Left ventricle myocardium inferior (tissue), 1 donor: ENCODE data around the gene SLC17A5. TPM values are rescaled to one million over a fixed set of nuclear protein-coding genes. Genes with fewer than 3 reads are reported as not detected.
"Not testable (repeated sequence)": the region's sequence is repeated elsewhere in the genome, so short reads cannot be mapped to it uniquely, and the experiment has no call there.

Experiments used
- DNase-seq: peaks from one replicate; pipeline ENCODE4 v3.0.0-alpha.2; 2020
- H3K27ac ChIP-seq: fragments of 200-600 bp; replicated peaks from 2 replicates; pipeline ENCODE4 v1.8.0; 2021
- H3K27me3 ChIP-seq: fragments of 200-600 bp; 2 replicates; pipeline ENCODE4 v1.8.0; 2021; ENCODE audit warnings: low read depth
- H3K36me3 ChIP-seq: fragments of 200-600 bp; 2 replicates; pipeline ENCODE4 v1.8.0; 2021
- H3K4me1 ChIP-seq: fragments of 200-600 bp; 2 replicates; pipeline ENCODE4 v1.8.0; 2021
- H3K4me3 ChIP-seq: fragments of 200-600 bp; 2 replicates; pipeline ENCODE4 v1.8.0; 2021; ENCODE audit warnings: mild to moderate bottlenecking, moderate library complexity
- H3K9me3 ChIP-seq: fragments of 200-600 bp; replicated peaks from 2 replicates; pipeline ENCODE4 v1.8.0; 2021
- CTCF ChIP-seq: fragments of 200-600 bp; IDR thresholded peaks from 2 replicates; pipeline ENCODE4 v1.8.0; 2021; ENCODE audit warnings: antibody characterized with exemption, mild to moderate bottlenecking, borderline replicate concordance
- intact Hi-C: fragments of 100-400 bp; cut with micrococcal nuclease; formaldehyde crosslinking; loops from one replicate; pipeline ENCODE4 v1.11.0; 2022
- total RNA-seq: library from RNA; stranded (reverse); fragmentation: NEBNext Ultra II Directional; extraction: Animal tissue kit (Norgen Biotek cat#: 25700); gene quantifications from one replicate; pipeline ENCODE4 v1.2.1, GENCODE V29; 2021
- donor health status: DM: no; HTN: yes; CAD: no; lungs with severe emphysema.

SLC17A5 gene
- total RNA-seq, 1 donor from 2014 or later = 5.3 TPM

- Histone ChIP-seq H3K36me3 (no peaks in the 10 kb centered on the region), H3K27me3 (peaks cover 37% of the 10 kb centered on the region), H3K4me3 (no peak overlapping the region), H3K9me3 (no peaks in the 10 kb centered on the region), H3K4me1 (peaks cover 5% of the 10 kb centered on the region), H3K27ac (no peak overlapping the region)
- no peak for TF ChIP-seq CTCF
- no peak for DNase-seq
- intact Hi-C loops = no loop called here
Observed at GRCh38 chr6:73560853-73561407, 92.9 kb downstream of the SLC17A5 start.

GRCh38 chr6:73560182-73560732, 93.5 kb downstream of the SLC17A5 start:
- TF ChIP-seq CTCF = no peak
- peaks cover under 1% of the 10 kb centered on the region for H3K4me1 ChIP-seq
- no peak overlapping the region for H3K27ac ChIP-seq
- DNase-seq = no peak
- H3K4me3 ChIP-seq = no peak overlapping the region
- no peaks in the 10 kb centered on the region for H3K36me3 ChIP-seq
- intact Hi-C loops = no loop called here
- no peaks in the 10 kb centered on the region for H3K9me3 ChIP-seq
- H3K27me3 ChIP-seq = peaks cover 31% of the 10 kb centered on the region

GRCh38 chr6:73559399-73559794, 94.4 kb downstream of the SLC17A5 start:
- H3K36me3 ChIP-seq, H3K4me3 ChIP-seq, H3K9me3 ChIP-seq, DNase-seq, H3K27ac ChIP-seq, H3K4me1 ChIP-seq, intact Hi-C loops: not testable (repeated sequence)
- peaks cover 22% of the 10 kb centered on the region for H3K27me3 ChIP-seq

GRCh38 chr6:73558624-73559398, 95.0 kb downstream of the SLC17A5 start:
- DNase-seq = no peak
- no peaks in the 10 kb centered on the region for H3K4me1 ChIP-seq

GRCh38 chr6:73556836-73557235, 97.0 kb downstream of the SLC17A5 start:
- no peak for TF ChIP-seq CTCF
- intact Hi-C loops = no loop called here
- no peaks in the 10 kb centered on the region for H3K9me3 ChIP-seq
- no peak for DNase-seq
- no peak overlapping the region for H3K4me3 ChIP-seq
- no peaks in the 10 kb centered on the region for H3K36me3 ChIP-seq
- H3K4me1 ChIP-seq = no peaks in the 10 kb centered on the region
- H3K27ac ChIP-seq = no peak overlapping the region
- H3K27me3 ChIP-seq = peaks cover 29% of the 10 kb centered on the region

More at GRCh38 chr6:73558624-73559398, 95.0 kb downstream of the SLC17A5 start:
- TF ChIP-seq CTCF = no peak
- Histone ChIP-seq H3K36me3 (no peaks in the 10 kb centered on the region), H3K4me3 (no peak overlapping the region), H3K9me3 (no peaks in the 10 kb centered on the region), H3K27ac (no peak overlapping the region), H3K27me3 (peaks cover 16% of the 10 kb centered on the region)
- intact Hi-C loops = no loop called here

- H3K4me1 ChIP-seq = not testable (repeated sequence)
Observed at GRCh38 chr6:73555380-73555949, 98.3 kb downstream of the SLC17A5 start.

GRCh38 chr6:73551115-73551514, 102.7 kb downstream of the SLC17A5 start:
- H3K36me3 ChIP-seq, DNase-seq, H3K4me1 ChIP-seq, intact Hi-C loops, H3K9me3 ChIP-seq, H3K27ac ChIP-seq, H3K4me3 ChIP-seq: not testable (repeated sequence)
- peaks cover 15% of the 10 kb centered on the region for H3K27me3 ChIP-seq

More at GRCh38 chr6:73555380-73555949, 98.3 kb downstream of the SLC17A5 start:
- H3K27ac ChIP-seq, H3K4me3 ChIP-seq, H3K9me3 ChIP-seq, H3K36me3 ChIP-seq, intact Hi-C loops, DNase-seq: not testable (repeated sequence)
- peaks cover 31% of the 10 kb centered on the region for H3K27me3 ChIP-seq
